Gastrocnemius medialis (tissue), 4 donors: ENCODE measurements around the gene SEC14L1.

ENCODE experiments used
- POLR2A ChIP-seq, 2 donors: fragments of 450-650 bp; IDR thresholded peaks; one replicate each; pipeline ENCODE4 v1.6.1; 2017; ENCODE audit warnings: antibody characterized with exemption in 2 of 2, mild to moderate bottlenecking in 2 of 2, moderate library complexity in 2 of 2
- TF ChIP-seq, protein P1 (sequence below), 5 experiments: fragments of 450-650 bp in 3 of 5; fragments of 200-600 bp in 2 of 5; sonication (generic) in 2 of 5; IDR thresholded peaks in 4 of 5; conservative IDR thresholded peaks in 1 of 5; 1 replicate in 4 of 5; 2 replicates in 1 of 5; pipeline ENCODE4 v1.5.1; 2016 to 2019; ENCODE audit warnings: antibody characterized with exemption in 5 of 5, mild to moderate bottlenecking in 3 of 5, moderate library complexity in 3 of 5

GRCh38 chr17:77143306-77143705 lies 2.5 kb downstream of the SEC14L1 start:
- TF ChIP-seq, protein P1, sequence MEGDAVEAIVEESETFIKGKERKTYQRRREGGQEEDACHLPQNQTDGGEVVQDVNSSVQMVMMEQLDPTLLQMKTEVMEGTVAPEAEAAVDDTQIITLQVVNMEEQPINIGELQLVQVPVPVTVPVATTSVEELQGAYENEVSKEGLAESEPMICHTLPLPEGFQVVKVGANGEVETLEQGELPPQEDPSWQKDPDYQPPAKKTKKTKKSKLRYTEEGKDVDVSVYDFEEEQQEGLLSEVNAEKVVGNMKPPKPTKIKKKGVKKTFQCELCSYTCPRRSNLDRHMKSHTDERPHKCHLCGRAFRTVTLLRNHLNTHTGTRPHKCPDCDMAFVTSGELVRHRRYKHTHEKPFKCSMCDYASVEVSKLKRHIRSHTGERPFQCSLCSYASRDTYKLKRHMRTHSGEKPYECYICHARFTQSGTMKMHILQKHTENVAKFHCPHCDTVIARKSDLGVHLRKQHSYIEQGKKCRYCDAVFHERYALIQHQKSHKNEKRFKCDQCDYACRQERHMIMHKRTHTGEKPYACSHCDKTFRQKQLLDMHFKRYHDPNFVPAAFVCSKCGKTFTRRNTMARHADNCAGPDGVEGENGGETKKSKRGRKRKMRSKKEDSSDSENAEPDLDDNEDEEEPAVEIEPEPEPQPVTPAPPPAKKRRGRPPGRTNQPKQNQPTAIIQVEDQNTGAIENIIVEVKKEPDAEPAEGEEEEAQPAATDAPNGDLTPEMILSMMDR (IDR thresholded peaks at IDR 0.05 in 4 of 5, conservative IDR thresholded peaks at IDR 0.05 in 1 of 5) = no peak
- TF ChIP-seq POLR2A (IDR thresholded peaks at IDR 0.05) = no peak
